ENCODE results near the gene KDM4F. TPM values are rescaled to one million over a fixed set of nuclear protein-coding genes. Genes with fewer than 3 reads are reported as not detected.

Gene KDM4F
- total and polyA plus RNA-seq, 2 of the 8 experiments (the other 6 are each of a cell fraction or from before 2014, with no cell fraction given), result not detected

DNA sequence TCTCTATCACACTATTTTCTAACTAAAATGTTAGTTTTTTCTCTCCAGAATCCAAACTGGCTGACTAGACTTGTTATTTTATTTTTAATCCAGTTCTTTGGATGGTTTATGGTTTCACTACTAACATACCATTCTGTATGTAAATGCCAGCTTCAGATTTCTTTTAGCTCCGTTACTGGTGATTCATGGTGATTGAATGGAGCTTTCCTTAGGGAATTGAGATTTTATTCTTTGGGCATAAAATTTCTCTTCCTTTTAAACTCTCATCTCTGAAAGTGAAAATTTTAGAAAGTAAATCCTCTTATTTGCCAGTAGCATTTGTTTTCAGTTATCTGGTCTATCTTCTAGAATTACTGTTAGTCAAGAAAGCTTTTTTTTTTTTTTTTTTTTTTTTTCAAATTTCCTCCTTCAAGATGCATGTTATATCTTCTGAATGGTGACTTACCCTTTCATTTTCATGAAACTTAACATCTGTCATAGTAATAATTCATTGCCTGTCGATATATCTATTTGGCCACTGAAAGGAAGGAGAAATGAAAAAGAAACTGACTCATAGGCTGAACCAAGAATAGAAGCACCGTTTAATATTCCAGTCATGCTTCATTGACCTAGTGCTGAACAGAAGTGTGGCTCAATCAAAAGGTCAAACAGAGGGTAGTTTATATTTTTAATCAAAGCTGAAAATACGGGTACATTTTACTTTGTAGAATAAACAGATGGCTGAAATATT lies 46.8 kb downstream of the KDM4F start:
- Histone ChIP-seq H3K27me3 (replicated peaks in 1 of 4; ENCODE audit: control insufficient read depth in 3 of 4, extremely low read depth in 1 of 4, insufficient read depth in 3 of 4, low read length in 3 of 4) (peaks cover 4 to 13% (median 10%) of the 10 kb centered on the region in 4 experiments), H3K23ac (ENCODE audit: insufficient read length) (no peak overlapping the region), H3K56ac (replicated peaks; ENCODE audit: insufficient read length, low read depth, low read length) (no peak overlapping the region), H2BK20ac (ENCODE audit: low read length) (no peak overlapping the region), H2BK5ac (ENCODE audit: low read depth, low read length) (no peak overlapping the region), H3K4me2 (ENCODE audit: insufficient read depth in 1 of 2, low read depth in 2 of 2, low read length in 2 of 2) (no peak overlapping the region), H3K18ac (ENCODE audit: extremely low read depth, low read length) (no peak overlapping the region), H3K14ac (ENCODE audit: insufficient read length) (no peak overlapping the region), H3K36me3 (ENCODE audit: control insufficient read depth in 2 of 4, insufficient read depth in 4 of 4, low read length in 3 of 4) (no peaks in the 10 kb centered on the region), H3K9ac (replicated peaks in 1 of 4; ENCODE audit: extremely low read depth in 1 of 4, low read depth in 3 of 4, low read length in 3 of 4) (no peak overlapping the region), H2AK5ac (ENCODE audit: low read depth, low read length) (no peak overlapping the region), H3K79me1 (ENCODE audit: low read depth, low read length) (no peaks in the 10 kb centered on the region), H2AFZ (ENCODE audit: low read length) (no peak overlapping the region), H4K91ac (replicated peaks; ENCODE audit: insufficient read length, low read length) (no peak overlapping the region), H2BK120ac (replicated peaks; ENCODE audit: low read depth, low read length) (no peak overlapping the region), H2BK12ac (ENCODE audit: low read depth, low read length) (no peak overlapping the region), H3K9me3 (ENCODE audit: insufficient read depth in 2 of 2, low read depth in 1 of 2, low read length in 1 of 2) (no peaks in the 10 kb centered on the region), H4K20me1 (replicated peaks in 1 of 2; ENCODE audit: control insufficient read depth in 1 of 2, insufficient read depth in 2 of 2, low read length in 2 of 2) (no peaks in the 10 kb centered on the region), H3K27ac (ENCODE audit: low read depth, low read length) (no peak overlapping the region), H3K4me3 (ENCODE audit: extremely low read depth in 1 of 4, insufficient read depth in 2 of 4, low read depth in 3 of 4, low read length in 4 of 4) (no peak overlapping the region), H2BK15ac (ENCODE audit: low read length) (no peak overlapping the region), H4K8ac (ENCODE audit: extremely low read depth, insufficient read depth, low read length) (no peak overlapping the region), H3K23me2 (ENCODE audit: low read depth, low read length) (no peaks in the 10 kb centered on the region), H3K4ac (replicated peaks; ENCODE audit: insufficient read length, low read depth, low read length) (no peak overlapping the region), H3K4me1 (replicated peaks in 1 of 4; ENCODE audit: control insufficient read depth in 3 of 4, insufficient read depth in 4 of 4, low read length in 3 of 4) (no peaks in the 10 kb centered on the region; a peak in 1 of 7 replicates), H4K5ac (ENCODE audit: insufficient read length, low read depth, low read length) (no peak overlapping the region), H3K79me2 (ENCODE audit: control insufficient read depth in 1 of 2, insufficient read depth in 2 of 2, low read length in 2 of 2) (no peaks in the 10 kb centered on the region)
- no peak for TF ChIP-seq CBX8 (IDR thresholded peaks at IDR 0.05; ENCODE audit: borderline replicate concordance, low read depth, low read length)
- no peak for TF ChIP-seq TBP (IDR thresholded peaks at IDR 0.05; ENCODE audit: low read depth, low read length)
- TF ChIP-seq FOSL1 (IDR thresholded peaks at IDR 0.05; ENCODE audit: insufficient read depth, low read depth, low read length), result no peak
- no peak for TF ChIP-seq SRF (IDR thresholded peaks at IDR 0.05; ENCODE audit: low read depth, low read length)
- no peak for TF ChIP-seq CHD2 (IDR thresholded peaks at IDR 0.05; ENCODE audit: low read length)
- TF ChIP-seq POLR2AphosphoS5 (IDR thresholded peaks at IDR 0.05; ENCODE audit: low read depth, low read length), result no peak
- TF ChIP-seq TAF7 (optimal IDR thresholded peaks at IDR 0.05; ENCODE audit: borderline replicate concordance, low read depth, low read length), result no peak
- ChIA-PET POLR2A (ENCODE audit: partially characterized antibody) (interaction anchor here (1.8 kb wide), 1 partner anchor 12 kb away, joined by 5 read pairs; no protein-coding TSS in a partner anchor), CTCF (ENCODE audit: partially characterized antibody) (interaction anchor here (1.4 to 9.0 kb wide), 3 partner anchors 11 to 29 kb away, joined by 3 to 127 read pairs (median 4); partner anchors contain the start of gene SRSF8)
- DNase-seq (ENCODE audit: low read depth in 1 of 2, low spot score in 2 of 2) (no peak), FAIRE-seq (no peak)
- 77% methylated on average over 4 of the region's 4 CpGs; no CpG with 5 or more reads in 1 of the 2 experiments for WGBS, 2 experiments (ENCODE audit: extremely low coverage in 1 of 2, insufficient coverage in 1 of 2, insufficient read length in 1 of 2, insufficient replicate concordance in 2 of 2, low coverage in 1 of 2, low lambda C conversion rate in 2 of 2, missing lambda C conversion rate in 1 of 2)
